ENCODE measurements around the gene OR11H1. TPM values are rescaled to one million over a fixed set of nuclear protein-coding genes. Genes with fewer than 3 reads are reported as not detected.
"Not testable (repeated sequence)": the region's sequence is repeated elsewhere in the genome, so short reads cannot be mapped to it uniquely, and the experiment has no call there.

Gene OR11H1, protein sequence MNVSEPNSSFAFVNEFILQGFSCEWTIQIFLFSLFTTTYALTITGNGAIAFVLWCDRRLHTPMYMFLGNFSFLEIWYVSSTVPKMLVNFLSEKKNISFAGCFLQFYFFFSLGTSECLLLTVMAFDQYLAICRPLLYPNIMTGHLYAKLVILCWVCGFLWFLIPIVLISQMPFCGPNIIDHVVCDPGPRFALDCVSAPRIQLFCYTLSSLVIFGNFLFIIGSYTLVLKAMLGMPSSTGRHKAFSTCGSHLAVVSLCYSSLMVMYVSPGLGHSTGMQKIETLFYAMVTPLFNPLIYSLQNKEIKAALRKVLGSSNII
- not detected for total RNA-seq

DNA sequence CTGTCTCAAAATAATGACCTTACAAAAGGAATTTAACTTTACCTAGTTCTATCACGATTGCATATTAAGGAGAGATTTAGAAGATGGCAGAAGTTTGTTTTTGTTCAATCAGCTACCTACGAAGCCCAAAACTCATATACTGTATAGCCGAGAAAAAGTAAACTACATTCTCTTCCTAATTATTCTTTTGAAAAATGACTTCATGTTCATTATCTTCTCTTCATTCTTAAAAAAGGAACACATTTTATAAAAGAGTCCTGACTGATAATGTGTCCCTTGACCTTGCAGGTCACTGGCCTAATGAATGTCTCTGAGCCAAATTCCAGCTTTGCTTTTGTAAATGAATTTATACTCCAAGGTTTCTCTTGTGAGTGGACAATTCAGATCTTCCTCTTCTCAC lies at the start of gene OR11H1:
Gene OR11H1, plus strand, starts transcription at position 301 of the 400 bp plus-strand sequence. Its CDS starts 0 bp downstream, at position 301.
- not testable (repeated sequence) for DNase-seq (ENCODE audit: low spot score); ATAC-seq

DNA sequence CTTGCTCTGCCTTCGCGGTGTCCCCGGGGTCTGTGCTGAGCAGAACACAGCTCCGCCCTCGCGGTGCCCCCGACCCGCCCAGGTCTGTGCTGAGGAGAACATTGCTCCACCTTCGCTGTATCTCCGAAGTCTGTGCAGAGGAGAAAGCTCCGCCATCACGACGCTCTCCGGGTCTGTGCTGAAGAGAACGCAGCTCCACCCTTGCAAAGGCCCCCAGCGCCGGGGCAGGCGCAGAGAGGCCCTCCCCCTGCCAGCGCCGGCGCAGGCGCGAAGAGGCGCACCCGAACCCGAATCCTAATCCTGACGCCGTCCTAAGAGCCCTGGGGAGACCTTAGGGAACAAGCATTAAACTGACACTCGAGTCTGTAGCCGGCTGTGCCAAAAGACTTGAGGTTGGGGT lies 18.0 kb upstream of the OR11H1 start:
- DNase-seq (ENCODE audit: low spot score), result not testable (repeated sequence)

GRCh38 chr22:15515896-15516295 lies 12.1 kb upstream of the OR11H1 start:
- DNase-seq (ENCODE audit: low spot score); ATAC-seq: not testable (repeated sequence)

More for the DNA sequence above, 18.0 kb upstream of the OR11H1 start:
- not testable (repeated sequence) for ATAC-seq

GRCh38 chr22:15553767-15554166 lies 25.8 kb downstream of the OR11H1 start:
- not testable (repeated sequence) for DNase-seq (ENCODE audit: low spot score); ATAC-seq

DNA sequence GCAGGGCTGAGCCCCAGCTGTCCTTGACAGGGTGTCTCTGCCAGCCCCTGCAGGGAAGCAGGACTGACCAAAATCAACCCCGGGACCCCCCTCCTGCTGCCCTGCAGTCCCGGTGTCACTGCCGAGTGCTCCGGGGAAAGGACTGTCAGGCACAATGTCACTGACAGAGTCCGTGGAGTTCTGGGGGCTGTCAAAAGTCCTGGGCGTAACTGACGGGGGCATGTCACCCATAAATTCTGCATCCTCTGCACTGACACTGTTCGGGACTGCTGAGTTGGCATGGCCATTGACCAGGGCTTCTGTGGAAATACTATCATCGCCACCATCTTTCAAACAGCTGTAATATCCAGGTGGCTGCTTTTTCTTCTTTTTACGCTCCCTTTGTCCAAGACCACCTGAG lies 35.5 kb downstream of the OR11H1 start:
- ATAC-seq; DNase-seq (ENCODE audit: low spot score): not testable (repeated sequence)

DNA sequence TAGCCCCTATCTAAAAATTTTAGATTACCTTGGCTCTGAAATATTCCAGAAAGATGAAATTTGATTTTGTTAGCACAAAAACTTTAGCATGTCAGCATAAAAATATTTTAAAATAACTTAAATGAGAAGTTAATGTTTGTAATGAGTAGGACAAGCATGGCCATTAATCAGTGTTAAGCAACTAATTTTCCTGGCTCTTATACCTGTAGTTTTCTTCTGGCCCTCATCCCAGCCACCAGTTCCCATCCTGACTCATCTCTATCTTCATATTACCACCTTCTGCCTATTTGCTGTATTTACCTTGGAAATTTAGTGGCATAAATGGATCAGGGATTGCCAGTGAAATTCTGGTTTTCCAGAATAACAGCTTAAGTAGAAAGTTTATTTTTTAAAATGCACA lies 37.1 kb downstream of the OR11H1 start:
- not testable (repeated sequence) for ATAC-seq; DNase-seq (ENCODE audit: low spot score)

Other genes starting within 250 kb of the OR11H1 start
- not detected for gene POTEH, start 161.8 kb downstream of the OR11H1 start, total RNA-seq

Data from left lobe of liver (tissue), 2 donors.